ENCODE measurements around the gene ZNF212. TPM values are rescaled to one million over a fixed set of nuclear protein-coding genes. Genes with fewer than 3 reads are reported as not detected.

ZNF212 gene
- total and polyA plus RNA-seq, 9 of the 15 experiments (the other 6 are each of a cell fraction or from before 2014, with no cell fraction given): 1.8 to 21.4 (median 7.2) TPM

DNA sequence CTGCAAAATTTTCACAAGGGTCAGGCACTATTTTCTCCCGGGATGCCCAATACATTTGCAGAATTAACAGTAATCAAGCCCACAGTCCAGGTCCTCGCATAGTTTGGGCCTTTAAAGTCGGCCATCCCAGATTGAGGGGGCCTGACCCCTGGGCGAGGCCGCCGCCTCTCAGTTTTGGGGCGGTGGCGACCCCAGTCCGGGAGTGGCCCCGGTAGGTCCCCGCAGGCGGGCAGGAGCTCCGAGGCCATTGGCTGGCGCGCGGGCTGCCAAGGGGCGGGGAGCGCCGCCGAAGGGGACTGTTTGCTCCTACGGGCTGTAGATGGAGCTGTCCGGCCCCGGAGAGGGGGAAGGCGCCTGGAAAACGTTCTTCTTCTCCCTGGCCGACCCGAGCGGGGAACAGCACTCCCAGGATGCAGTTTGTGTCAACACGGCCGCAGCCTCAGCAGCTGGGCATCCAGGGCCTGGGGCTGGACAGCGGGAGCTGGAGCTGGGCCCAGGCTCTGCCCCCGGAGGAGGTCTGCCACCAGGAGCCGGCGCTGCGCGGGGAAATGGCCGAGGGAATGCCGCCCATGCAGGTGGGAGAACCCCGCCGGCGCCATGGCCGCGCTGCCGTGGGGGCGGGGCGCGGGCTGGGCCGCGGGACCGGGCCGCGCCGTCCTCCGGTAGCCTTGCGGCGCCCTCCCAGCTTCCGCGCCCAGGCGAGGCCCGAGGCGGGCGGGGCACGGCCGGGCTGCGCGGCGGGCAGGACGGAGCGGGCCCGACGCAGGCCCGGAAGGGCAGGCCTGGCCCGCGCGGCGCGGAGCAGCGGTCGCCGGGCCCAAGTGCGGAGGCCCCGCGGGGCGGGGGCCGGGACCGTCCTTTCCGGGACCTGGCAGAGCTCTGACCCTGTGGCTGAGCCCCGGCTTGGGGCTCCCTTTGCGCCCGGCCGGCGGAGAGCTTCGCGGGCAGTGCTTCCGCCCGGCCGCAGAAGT lies 44.0 kb upstream of the ZNF212 start, which contains the start of gene ZNF282 (continued):
- TF ChIP-seq, protein P1, sequence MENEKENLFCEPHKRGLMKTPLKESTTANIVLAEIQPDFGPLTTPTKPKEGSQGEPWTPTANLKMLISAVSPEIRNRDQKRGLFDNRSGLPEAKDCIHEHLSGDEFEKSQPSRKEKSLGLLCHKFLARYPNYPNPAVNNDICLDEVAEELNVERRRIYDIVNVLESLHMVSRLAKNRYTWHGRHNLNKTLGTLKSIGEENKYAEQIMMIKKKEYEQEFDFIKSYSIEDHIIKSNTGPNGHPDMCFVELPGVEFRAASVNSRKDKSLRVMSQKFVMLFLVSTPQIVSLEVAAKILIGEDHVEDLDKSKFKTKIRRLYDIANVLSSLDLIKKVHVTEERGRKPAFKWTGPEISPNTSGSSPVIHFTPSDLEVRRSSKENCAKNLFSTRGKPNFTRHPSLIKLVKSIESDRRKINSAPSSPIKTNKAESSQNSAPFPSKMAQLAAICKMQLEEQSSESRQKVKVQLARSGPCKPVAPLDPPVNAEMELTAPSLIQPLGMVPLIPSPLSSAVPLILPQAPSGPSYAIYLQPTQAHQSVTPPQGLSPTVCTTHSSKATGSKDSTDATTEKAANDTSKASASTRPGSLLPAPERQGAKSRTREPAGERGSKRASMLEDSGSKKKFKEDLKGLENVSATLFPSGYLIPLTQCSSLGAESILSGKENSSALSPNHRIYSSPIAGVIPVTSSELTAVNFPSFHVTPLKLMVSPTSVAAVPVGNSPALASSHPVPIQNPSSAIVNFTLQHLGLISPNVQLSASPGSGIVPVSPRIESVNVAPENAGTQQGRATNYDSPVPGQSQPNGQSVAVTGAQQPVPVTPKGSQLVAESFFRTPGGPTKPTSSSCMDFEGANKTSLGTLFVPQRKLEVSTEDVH (IDR thresholded peaks at IDR 0.05; ENCODE audit: low read depth, partially characterized antibody): peak; percentile 68
- TF ChIP-seq MBD2 (IDR thresholded peaks at IDR 0.05; ENCODE audit: borderline replicate concordance, low read depth): peak; percentile 70; the same call in 1 of the 2 replicates
- TF ChIP-seq SMAD4 (CRISPR knock-in tag; conservative IDR thresholded peaks at IDR 0.05): peak; percentile 72; the same call in 1 of the 2 replicates
- TF ChIP-seq ZNF165 (CRISPR knock-in tag; IDR thresholded peaks at IDR 0.05; ENCODE audit: borderline replicate concordance): peak; percentile 6; the same call in 1 of the 2 replicates
- TF ChIP-seq ZKSCAN3 (CRISPR knock-in tag; IDR thresholded peaks at IDR 0.05): no peak
- peak in 1 of 2 experiments; percentile 67; a peak in 2 of 4 replicates for TF ChIP-seq SRF (CRISPR knock-in tag; IDR thresholded peaks at IDR 0.05)
- peak; percentile 81 for TF ChIP-seq CHD4 (IDR thresholded peaks at IDR 0.05; ENCODE audit: insufficient read depth, insufficient replicate concordance, low read depth, low read length, poor library complexity, severe bottlenecking)
- 0 out of 2 replicates have a peak, but pooled peaks have one; percentile 1 for TF ChIP-seq IFI16 (CRISPR knock-in tag; IDR thresholded peaks at IDR 0.05)
- TF ChIP-seq EGR1 (conservative IDR thresholded peaks at IDR 0.05): 0 out of 2 replicates have a peak, but pooled peaks have one; percentile 15
- TF ChIP-seq GABPB1 (CRISPR knock-in tag; IDR thresholded peaks at IDR 0.05): peak; percentile 83
- peak; percentile 55; the same call in 1 of the 2 replicates for TF ChIP-seq BCOR (IDR thresholded peaks at IDR 0.05)
- no peak for TF ChIP-seq TEAD2 (tag; IDR thresholded peaks at IDR 0.05)
- no peak for TF ChIP-seq LEF1 (IDR thresholded peaks at IDR 0.05)
- TF ChIP-seq ETV6 (IDR thresholded peaks at IDR 0.05; ENCODE audit: borderline replicate concordance in 1 of 2, low read depth in 2 of 2, low read length in 1 of 2): 0 out of 4 replicates have a peak, but pooled peaks of 1 of the 2 experiments have one; percentile 8
- TF ChIP-seq ETV6 (CRISPR knock-in tag; IDR thresholded peaks at IDR 0.05; ENCODE audit: borderline replicate concordance): no peak
- peak; percentile 68 for TF ChIP-seq SMAD1 (IDR thresholded peaks at IDR 0.05; ENCODE audit: low read depth, low read length, partially characterized antibody)
- 0 out of 2 replicates have a peak, but pooled peaks have one; percentile 9 for TF ChIP-seq MECOM (CRISPR knock-in tag; IDR thresholded peaks at IDR 0.05)

Measured in K562 (cell line).